Left colon (tissue), 2 donors: ENCODE measurements around the gene C3. TPM values are rescaled to one million over a fixed set of nuclear protein-coding genes. Genes with fewer than 3 reads are reported as not detected.
"Not testable (repeated sequence)": the region's sequence is repeated elsewhere in the genome, so short reads cannot be mapped to it uniquely, and the experiment has no call there.

ENCODE experiments used
- ATAC-seq: fragments of 200-7000 bp; cut with Tn5 transposase; one replicate; pipeline ENCODE4 v1.9.1; 2020; ENCODE audit warnings: mild to moderate bottlenecking, moderate library complexity
- DNase-seq, 2 donors: peaks; one replicate each; pipeline ENCODE4 v3.0.0-alpha.2; 2020
- intact Hi-C, 2 donors: fragments of 100-400 bp; cut with DNase I in 1 of 2; cut with micrococcal nuclease in 1 of 2; formaldehyde crosslinking; loops; one replicate each; pipeline versions ENCODE4 v1.11.2 to v1.14.0; 2022; cut with DNase I, micrococcal nuclease
- total RNA-seq, 2 donors: library from RNA; stranded (reverse); fragmentation: NEBNext Ultra II Directional; extraction: Animal tissue kit (Norgen Biotek cat#: 25700); gene quantifications; one replicate each; pipeline ENCODE4 v1.2.1, GENCODE V29; 2021
- donor health status: DM: no; HTN: no; CAD: no.
- donor health status: DM: yes; HTN: yes; CAD: no.

Gene C3
- total RNA-seq, 2 donors from 2014 or later = 49.0 to 162 TPM

DNA sequence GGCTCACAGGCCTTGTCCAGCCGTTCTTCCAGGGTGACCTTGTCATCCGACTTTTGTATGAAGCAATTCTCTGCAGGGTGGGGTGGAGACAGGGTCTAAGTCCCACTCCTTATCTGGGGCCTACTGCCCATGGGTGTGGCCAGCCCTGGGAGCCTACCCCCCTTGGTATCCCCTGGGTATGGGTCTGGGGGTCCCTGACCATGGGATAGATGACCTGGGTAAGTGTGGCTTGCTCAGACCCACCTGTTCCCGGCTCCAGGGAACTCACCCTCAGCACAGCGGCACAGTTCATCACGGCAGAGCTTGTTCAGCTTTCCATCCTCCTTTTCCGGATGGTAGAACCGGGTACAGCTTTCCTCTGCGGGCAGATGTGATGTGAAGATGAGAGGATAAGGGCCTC lies 41.3 kb downstream of the C3 start:
- DNase-seq (no peak), ATAC-seq (no peak)
- intact Hi-C loops = no loop called here

DNA sequence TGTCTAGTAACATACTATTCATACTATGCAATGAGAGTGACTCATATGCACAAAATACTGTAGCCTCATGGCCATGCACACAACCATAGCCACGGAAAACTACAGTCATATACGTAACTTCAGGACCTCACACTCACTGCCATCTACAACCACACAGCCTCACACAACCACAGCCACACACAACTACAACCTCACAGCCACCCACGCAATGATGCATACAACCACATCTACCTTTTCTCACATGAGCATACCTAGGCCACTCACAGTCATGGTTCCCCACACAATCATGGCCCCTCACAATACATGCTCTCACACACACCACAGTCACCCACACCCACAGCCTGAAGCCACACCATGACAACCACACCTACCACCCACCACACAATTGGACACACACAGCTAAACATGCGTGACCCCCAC lies 41.8 kb downstream of the C3 start:
- no peak for ATAC-seq
- intact Hi-C loops = no loop called here
- DNase-seq = no peak

DNA sequence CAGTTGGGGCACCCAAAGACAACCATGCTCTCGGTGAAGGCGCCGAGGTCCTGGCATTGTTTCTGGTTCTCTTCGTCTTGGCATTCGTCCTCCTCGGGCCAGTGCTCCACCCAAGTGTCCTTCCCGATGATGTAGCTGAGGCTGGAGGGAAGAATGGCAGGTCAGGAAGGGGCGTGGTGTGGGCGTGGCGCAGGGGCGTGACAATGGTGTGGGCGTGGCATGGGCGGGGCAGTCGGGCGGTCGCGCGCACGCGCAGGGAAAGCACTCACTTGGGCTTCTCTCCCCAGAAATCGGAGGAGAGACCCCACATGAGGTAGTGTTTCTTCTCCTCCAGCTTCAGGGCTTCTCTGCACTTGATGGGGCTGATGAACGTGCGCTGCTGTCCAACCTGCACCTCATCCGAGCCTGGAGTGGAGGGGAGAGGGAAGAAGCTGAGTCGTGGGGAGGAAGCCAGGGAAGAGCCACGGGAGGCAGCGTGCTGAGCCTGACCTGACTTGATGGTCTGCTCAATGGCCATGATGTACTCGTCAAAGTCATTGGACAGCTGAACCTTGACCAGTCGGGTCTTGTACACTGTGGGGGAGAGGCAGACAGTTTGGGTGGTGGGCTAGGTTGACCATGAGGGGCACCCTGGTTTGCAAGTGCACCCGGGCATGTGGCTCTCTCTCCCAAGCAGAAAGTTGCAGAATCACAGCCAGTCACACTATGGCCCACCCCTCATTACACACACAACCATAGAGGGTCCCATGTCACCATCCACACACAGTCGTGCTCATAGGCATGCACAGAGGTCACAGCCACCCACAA lies 42.4 kb downstream of the C3 start:
- ATAC-seq = no peak
- no peak for DNase-seq
- intact Hi-C loops = no loop called here

DNA sequence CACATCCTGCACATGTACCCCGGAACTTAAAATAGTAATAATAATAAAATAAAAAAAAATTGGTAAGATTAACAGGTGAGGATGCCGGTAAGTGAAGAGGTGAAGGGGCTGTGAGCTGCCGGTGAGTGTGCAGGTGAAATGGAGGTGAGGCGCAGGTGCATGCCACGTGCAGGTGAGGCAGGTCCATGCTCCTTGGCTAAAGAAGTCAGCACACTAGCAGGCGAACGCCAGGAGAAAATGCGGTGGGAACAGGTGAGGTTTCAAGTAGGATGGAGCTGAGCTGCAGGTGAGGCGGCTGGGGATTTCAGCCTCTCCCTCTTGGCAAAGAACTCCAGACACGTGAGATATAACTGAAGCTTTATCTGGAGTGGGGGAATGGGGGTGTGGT lies 43.0 kb downstream of the C3 start:
- intact Hi-C loops = no loop called here
- no peak for DNase-seq
- no peak for ATAC-seq

DNA sequence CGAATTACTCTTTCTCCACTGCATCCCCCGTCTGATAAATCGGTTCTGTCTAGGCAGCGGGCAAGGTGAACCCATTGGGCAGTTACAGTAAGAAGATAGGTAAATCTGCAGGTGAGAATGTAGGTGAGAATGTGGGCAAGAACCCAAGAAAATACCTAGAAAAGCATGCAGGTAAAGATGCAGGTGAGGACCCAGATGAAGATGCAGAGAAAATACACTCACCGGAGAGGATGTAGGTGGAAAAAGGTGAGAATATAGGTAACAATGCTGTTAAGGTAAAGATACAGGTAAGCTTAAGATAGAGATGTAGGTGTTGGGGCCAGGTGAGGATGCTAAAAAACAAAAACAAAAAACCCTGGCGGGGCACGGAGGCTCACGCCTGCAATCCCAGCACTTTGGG lies 44.2 kb downstream of the C3 start:
- DNase-seq (no peak), ATAC-seq (no peak)
- intact Hi-C loops = no loop called here

DNA sequence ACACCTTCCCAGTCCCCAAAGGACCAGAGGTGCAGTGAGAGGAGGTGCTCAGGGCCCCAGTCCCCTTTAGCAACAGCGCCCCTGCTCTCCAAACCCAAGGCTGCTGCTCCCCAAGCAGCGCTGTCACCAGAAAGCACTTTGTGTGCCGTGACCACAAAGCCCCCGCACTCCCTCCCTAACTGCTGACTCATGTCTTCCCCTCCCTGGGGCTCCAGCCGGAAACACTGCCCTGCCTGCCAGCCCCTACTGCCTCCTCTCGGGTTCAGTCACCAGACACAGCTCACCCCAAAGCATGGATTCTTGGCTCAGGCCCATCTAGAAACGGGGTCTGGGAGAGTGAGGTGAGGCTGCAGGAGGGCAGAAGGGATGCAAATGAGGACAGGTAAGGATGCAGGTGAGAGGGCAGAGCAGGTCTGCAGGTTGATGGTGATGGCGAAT lies 45.6 kb downstream of the C3 start:
- ATAC-seq = peak; percentile 27
- peak; percentile 59 to 71 for DNase-seq
- intact Hi-C loops = no loop called here

DNA sequence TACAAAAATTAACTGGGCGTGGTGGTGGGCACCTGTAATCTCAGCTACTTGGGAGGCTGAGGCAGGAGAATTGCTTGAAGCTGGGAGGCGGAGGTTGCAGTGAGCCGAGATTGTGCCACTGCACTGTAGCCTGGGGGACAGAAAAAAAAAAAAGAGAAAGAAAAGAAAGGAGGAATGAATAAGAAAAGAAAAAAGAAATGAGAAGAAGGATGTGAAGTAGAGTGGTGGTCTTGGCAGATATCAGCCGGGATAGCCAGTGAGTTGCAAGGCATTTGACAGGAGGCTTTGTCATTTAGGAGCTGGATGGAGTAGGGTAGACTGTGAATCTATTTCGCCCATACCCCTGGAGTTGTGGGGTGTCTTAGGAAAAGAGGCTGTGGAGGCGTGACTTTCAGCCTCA lies 46.0 kb downstream of the C3 start:
- ATAC-seq, intact Hi-C loops: not testable (repeated sequence)

DNA sequence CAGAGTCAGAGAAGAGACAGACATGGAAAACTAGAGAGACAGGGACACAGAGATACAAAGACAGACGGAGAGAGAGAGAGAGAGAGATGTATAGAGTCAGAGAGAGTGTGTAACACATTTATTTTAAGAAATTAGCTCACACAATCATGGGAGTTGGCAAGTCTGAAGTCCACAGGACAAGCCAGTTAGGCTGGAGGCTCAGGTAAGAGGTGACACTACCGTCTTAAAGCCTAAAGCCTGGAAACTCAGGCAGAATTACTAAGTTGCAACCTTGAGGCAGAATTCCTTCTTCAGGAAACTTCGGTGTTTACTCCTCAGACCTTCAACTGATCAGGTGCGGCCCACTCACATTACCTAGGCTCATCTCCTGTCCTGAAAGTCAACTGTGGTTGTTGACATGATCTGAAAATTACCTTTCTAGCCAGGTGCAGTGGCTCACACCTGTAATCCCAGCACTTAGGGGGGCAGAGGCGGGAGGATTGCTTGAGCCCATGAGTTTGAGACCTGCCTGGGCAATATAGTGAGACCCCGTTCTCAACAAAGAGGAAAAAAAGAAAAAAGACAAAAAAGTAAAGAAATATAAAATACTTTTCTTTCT lies 47.7 kb downstream of the C3 start:
- no peak for DNase-seq
- ATAC-seq = peak; percentile 61
- intact Hi-C loops = no loop called here

More for the DNA sequence above, 46.0 kb downstream of the C3 start:
- not testable (repeated sequence) for DNase-seq

DNA sequence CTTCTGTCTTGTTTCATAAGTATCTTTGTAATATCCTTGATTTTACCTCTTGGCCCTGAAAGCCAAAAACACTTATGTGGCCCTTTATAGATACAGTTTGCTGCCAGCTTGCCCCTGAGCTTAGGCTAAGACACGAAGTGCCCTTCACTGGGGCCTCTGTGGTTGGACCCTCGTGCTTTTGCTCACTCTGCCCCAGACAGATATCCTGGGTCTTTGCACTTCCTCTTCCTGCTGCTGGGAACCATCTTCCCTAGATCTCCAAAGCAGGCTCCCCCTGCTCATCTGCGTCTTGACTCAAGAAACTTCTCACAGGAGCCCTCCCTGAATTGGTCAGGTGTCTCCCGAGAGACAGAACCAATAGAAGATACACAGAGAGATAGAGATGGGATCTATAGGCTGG lies 48.5 kb downstream of the C3 start:
- no peak for DNase-seq
- intact Hi-C loops = no loop called here
- ATAC-seq = no peak

DNA sequence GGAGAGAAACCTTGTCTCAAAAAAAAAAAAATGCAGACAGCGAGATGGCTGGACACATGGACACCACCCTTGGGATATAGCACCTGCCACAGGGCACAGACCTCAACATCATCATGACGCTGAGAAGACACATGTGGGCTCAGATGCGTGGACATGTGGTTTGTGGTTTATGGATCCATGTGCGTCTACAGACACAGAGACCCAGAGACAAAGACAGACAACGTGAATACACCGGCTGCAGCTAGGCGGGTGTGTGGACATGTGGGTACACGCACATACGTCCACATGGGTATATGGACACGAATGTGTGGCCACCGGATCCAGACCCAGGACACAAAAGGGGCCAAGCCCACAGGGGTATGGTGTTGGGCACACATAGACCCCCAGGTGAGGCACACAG lies 51.8 kb downstream of the C3 start:
- no peak for ATAC-seq
- intact Hi-C loops = no loop called here
- DNase-seq = no peak

DNA sequence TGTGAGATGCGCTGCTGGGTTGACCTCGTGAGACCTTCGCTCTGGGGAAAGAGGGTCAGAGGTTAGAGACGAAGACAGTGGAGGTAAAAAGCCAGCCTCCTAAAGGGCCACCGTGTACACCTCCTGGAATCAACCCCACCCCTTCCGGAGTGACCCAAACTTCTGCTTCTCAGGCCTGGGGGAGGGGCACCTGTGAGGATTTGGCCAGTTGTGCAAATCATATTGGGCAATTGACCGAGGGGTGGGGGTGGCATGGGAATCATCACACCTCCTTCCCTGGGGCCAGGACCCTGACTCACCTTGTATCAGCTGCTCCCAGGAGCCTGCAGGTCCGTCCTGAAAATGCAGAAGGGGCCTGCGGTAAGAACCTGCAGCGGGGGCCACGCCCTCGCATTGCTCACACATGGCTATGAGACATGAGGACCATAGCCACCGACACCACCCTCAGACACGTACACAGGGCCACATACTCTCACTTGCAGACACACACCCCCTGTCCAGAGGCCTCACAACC lies 53.3 kb downstream of the C3 start:
- ATAC-seq (no peak), DNase-seq (no peak)
- intact Hi-C loops = no loop called here

DNA sequence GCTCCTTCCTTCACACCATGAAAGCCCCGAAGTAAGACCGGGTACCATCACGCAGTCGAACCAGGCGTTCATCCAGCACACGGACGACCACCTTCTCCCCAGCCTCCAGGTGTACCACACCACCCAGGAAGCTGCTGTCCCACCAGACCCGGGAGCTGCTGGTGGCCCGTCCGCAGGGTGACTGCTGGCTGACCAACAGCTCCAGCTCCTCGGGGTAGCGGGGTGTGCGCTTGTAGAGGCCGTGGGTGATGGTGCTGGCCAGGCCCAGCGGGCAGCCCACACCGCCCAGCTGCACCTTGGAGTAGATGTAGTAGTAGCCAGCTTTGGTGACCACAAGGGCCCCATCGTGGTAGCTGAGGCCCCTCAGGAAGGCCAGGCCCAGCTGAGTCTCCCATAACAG lies 55.5 kb downstream of the C3 start:
- no peak for DNase-seq
- intact Hi-C loops = no loop called here
- ATAC-seq = no peak

DNA sequence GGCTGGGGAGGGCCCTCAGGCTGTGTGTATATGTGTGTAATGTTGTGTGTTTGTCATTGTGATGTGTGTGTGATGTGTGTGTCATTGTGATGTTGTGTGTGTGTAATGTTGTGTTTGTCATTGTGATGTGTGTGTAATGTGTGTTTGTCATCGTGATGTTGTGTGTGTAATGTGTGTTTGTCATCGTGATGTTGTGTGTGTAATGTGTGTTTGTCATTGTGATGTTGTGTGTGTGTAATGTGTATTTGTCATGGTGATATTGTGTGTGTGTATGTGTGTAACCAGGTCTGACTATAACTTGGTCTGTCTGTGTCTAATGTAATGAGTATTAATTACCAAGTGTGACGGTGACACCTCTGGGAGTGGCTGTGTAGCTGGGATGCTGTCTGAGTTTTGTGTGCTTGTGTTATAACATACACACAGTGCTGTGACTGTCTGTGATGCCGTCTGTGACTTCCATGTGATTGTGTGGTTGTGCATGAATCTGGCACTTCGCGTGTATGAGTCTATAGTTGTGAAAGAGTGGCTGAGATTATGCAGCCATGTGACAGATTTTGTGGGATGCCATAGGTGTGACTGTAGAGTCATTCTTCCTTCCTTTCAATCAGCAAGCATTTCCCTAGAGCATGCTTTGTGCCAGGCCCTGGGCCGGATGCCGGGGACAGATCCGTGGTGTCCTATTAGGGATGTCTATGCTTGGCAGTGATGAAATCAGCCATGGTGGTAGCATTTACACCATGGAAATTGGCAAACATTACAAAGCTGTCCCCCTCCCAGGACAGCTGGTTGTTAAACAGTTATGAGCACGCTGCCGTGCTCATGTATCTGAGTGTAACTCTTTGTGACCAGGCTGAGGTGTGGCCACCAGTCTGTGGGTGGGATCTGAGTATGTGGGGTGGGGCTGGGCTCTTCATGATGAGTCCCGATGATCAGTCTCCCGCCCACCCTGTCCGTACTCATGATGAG lies 56.9 kb downstream of the C3 start:
- intact Hi-C loops = no loop called here
- DNase-seq = no peak
- no peak for ATAC-seq

DNA sequence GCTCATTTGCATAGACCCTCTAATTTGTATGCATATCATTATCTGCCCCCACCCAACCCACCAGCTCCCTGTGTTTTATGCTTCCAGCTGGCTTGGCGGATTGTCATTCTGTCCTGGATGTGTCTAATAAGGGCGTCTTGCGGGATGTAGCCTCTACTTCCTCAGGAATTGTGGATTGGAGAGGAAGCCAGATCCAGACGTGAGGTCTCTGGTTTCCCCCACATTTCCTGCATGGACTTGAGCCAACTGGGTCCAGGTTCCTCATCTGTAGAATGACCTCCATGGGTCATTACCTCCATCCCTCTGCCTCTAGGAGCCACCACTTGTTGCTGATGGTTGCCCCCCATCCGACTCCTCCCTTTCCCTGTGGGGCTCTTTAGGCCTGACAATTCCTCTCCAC lies 57.7 kb downstream of the C3 start:
- ATAC-seq (no peak), DNase-seq (no peak)
- intact Hi-C loops = no loop called here

DNA sequence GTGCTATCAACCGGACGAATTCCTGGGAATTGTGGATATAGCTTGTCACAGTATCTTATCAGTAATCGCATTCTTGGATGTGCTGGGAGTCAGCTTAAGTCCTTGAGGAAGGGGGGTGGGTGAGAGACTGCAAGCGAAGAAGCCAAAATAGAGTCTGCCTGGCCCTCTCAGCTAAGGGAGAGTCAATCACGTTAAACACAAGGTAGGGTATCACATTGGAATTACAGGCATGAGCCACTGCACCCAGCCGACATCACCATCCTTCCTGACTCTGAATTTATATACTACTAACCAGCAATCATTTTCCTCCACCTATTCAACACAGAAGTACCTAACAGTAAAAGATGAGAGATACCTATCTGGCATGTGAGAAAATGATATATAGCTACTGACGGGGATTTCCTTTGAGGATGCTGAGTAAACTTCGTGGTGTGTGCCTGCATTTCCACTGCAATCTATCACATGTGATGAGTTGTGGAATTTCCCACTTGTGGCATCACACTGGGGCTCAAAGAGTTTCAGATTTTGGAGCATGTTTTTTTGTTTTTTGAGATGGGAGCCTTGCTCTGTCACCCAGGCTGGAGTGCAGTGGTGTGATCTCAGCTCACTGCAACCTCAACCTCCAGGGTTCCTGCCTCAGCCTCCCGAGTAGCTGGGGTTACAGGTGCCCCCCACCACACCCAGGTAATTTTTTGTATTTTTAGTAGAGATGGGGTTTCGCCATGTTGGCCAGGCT lies 58.8 kb downstream of the C3 start:
- DNase-seq, intact Hi-C loops, ATAC-seq: not testable (repeated sequence)

DNA sequence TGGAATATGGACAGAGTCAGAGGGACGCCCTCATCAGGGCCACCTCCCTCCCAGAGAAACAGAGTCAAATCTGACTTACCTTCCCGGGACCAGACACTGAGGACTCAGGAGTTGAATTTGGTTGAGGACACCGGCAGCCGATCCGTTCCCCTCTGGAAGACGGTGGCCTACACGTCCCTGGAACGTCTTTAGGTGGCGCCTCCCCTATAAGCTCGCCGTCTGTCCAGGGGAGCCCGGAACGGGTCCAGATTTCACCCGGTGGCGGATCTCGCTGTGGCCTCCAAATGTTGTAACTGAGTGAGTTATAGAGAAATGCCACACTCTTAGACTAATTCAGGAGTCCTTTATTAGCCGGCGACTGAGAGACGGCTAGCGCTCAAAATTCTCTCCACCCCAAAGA lies 59.5 kb downstream of the C3 start:
- DNase-seq (no peak), ATAC-seq (no peak)
- intact Hi-C loops = no loop called here

DNA sequence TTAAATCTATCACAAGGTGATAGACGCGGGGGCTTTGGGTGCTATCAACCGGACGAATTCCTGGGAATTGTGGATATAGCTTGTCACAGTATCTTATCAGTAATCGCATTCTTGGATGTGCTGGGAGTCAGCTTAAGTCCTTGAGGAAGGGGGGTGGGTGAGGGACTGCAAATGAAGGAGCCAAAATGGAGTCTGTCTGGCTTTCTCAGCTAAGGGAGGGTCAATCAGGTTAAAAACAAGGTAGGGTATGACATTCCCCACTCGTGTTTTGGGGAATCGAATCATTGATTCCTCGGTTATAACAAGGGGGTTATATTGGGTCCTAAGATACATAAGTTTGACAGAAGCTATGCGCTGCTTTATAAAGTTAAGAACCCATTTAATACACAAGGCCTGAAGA lies 64.1 kb downstream of the C3 start:
- ATAC-seq, intact Hi-C loops, DNase-seq: not testable (repeated sequence)

DNA sequence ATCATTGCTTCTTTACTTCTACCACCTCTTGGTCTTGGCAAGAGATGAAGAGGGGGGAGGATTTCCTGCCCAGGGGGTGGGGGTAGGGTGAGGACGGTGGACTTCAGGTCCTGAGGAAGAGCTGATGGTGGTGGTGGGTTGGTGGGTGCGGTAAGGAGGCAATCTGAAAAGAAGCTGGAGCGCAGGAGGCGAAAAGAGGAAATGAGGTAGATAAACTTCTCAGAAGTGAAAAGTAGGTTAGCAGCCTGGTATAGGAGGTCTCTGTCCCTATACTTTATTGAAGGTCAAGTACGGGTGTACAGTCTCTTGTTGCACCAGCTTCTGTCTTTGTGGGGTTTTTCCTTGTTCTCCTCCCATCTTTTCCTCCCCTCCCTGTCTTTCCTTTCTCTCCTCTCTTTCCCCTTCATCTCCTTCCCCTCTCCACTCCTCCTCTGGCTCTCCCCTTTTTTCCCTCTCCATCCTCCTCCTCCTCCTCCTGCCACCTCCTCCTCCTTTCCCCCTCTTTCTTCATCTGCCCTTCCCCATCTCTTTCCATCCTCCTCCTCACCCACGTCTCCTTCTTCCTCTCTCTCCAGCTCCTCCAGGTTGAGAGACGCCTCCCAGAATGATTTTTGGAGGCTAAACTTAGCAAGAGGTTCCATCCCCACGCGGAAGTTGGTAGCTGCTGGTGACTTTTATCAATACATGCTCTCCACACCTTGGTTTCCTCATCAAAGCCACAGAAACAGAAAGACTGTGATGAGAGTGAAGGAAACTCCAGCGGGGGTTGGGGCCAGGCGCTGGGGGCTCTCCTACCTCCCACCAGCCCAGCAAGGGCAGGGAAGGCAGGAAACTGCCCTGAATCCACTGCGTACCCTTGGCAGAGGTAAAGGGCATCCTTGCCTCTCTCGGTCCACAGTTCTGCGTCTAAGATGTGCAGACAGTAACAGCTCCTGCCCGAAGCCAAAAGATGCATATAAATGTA lies 65.8 kb downstream of the C3 start:
- intact Hi-C loops = no loop called here
- DNase-seq = no peak
- ATAC-seq = no peak
